SK-N-SH (cell line): ENCODE results near the gene GATB. TPM values are rescaled to one million over a fixed set of nuclear protein-coding genes. Genes with fewer than 3 reads are reported as not detected.

Source experiments
- CTCF ChIA-PET: fragments of 300-600, 350-600 bp; formaldehyde crosslinking; extraction: SDS; loops from one replicate; lab custom pipeline; 2021; lab: Yijun Ruan, JAX
- POLR2A ChIA-PET: fragments of 350-600 bp; sonication (Branson Sonifier 250); formaldehyde crosslinking; extraction: SDS; loops from one replicate; lab custom pipeline; 2020; ENCODE audit warnings: antibody characterized with exemption, inconsistent platforms; lab: Yijun Ruan, JAX
- DNase-seq: peaks from one replicate; pipeline ENCODE4 v3.0.0; 2012
- H2AFZ ChIP-seq: fragments of 200-600 bp; sonication (generic); 2 replicates; pipeline ENCODE4 v1.8.1; 2016; ENCODE audit warnings: antibody characterized with exemption, mild to moderate bottlenecking, low read depth
- H3F3A ChIP-seq: fragments of 200-600 bp; sonication (generic); replicated peaks from 2 replicates; pipeline ENCODE3; 2016; ENCODE audit warnings: antibody characterized with exemption, mild to moderate bottlenecking; ENCODE audit not compliant: insufficient read depth
- H3K27ac ChIP-seq, 2 experiments: fragments of 200-500 bp in 1 of 2; fragments of 200-600 bp in 1 of 2; sonication (Bioruptor generic) in 1 of 2; sonication (generic), shearing (Covaris generic) in 1 of 2; 2 replicates each; pipeline versions ENCODE4 v1.5.1 to v1.6.1; 2014 to 2016; ENCODE audit warnings: low read depth in 2 of 2, inconsistent platforms in 1 of 2, low read length in 1 of 2, mild to moderate bottlenecking in 1 of 2, mixed read lengths in 1 of 2
- H3K27me3 ChIP-seq: fragments of 200-600 bp; sonication (generic), shearing (Covaris generic); 2 replicates; pipeline ENCODE4 v1.6.1; 2016; ENCODE audit warnings: mixed run types; ENCODE audit not compliant: insufficient read depth
- H3K36me3 ChIP-seq, 2 experiments: fragments of 200-500 bp in 1 of 2; fragments of 200-600 bp in 1 of 2; sonication (Bioruptor generic) in 1 of 2; sonication (generic) in 1 of 2; replicated peaks in 1 of 2; 2 replicates each; pipeline versions ENCODE3 to v1.5.1; 2014 to 2016; ENCODE audit warnings: low read length in 1 of 2, mild to moderate bottlenecking in 1 of 2; ENCODE audit not compliant: insufficient read depth in 2 of 2, control insufficient read depth in 1 of 2
- H3K4me1 ChIP-seq, 2 experiments: fragments of 200-500 bp in 1 of 2; fragments of 200-600 bp in 1 of 2; sonication (Bioruptor generic) in 1 of 2; sonication (generic), shearing (Covaris generic) in 1 of 2; 2 replicates each; pipeline versions ENCODE4 v1.5.1 to v1.6.1; 2014 to 2016; ENCODE audit warnings: low read depth in 1 of 2, low read length in 1 of 2, mixed run types in 1 of 2; ENCODE audit not compliant: insufficient read depth in 2 of 2, control insufficient read depth in 1 of 2
- H3K4me2 ChIP-seq: fragments of 200-600 bp; sonication (generic), shearing (Covaris generic); 2 replicates; pipeline ENCODE4 v1.6.1; 2017; ENCODE audit warnings: mixed run types
- H3K4me3 ChIP-seq, 2 experiments: fragments of 200-500 bp in 1 of 2; fragments of 200-600 bp in 1 of 2; sonication (Bioruptor generic) in 1 of 2; sonication (generic), shearing (Covaris generic) in 1 of 2; 2 replicates each; pipeline versions ENCODE4 v1.5.1 to v1.8.1; 2014 to 2016; ENCODE audit warnings: low read depth in 2 of 2, inconsistent platforms in 1 of 2, low read length in 1 of 2, mild to moderate bottlenecking in 1 of 2, mixed read lengths in 1 of 2, moderate library complexity in 1 of 2
- H3K79me2 ChIP-seq: fragments of 200-600 bp; sonication (generic); 2 replicates; pipeline ENCODE4 v1.8.1; 2017; ENCODE audit warnings: mild to moderate bottlenecking; ENCODE audit not compliant: insufficient read depth
- H3K9ac ChIP-seq: fragments of 200-600 bp; sonication (generic); 2 replicates; pipeline ENCODE4 v1.6.1; 2017; ENCODE audit warnings: mixed run types
- H3K9me2 ChIP-seq: fragments of 200-600 bp; sonication (generic); 2 replicates; pipeline ENCODE4 v1.6.1; 2017; ENCODE audit warnings: mixed run types
- H3K9me3 ChIP-seq: fragments of 200-600 bp; sonication (generic); 2 replicates; pipeline ENCODE4 v1.6.1; 2017; ENCODE audit warnings: mixed run types, mild to moderate bottlenecking, moderate library complexity
- H4K20me1 ChIP-seq: fragments of 200-600 bp; sonication (generic); 2 replicates; pipeline ENCODE4 v1.6.1; 2017; ENCODE audit warnings: mild to moderate bottlenecking, mixed run types; ENCODE audit not compliant: insufficient read depth
- ELF1 ChIP-seq: IDR thresholded peaks from 2 replicates; pipeline ENCODE4 v1.4.0; 2012
- EP300 ChIP-seq, 2 experiments: IDR thresholded peaks; 2 replicates each; pipeline versions ENCODE4 v1.4.0 to v1.6.1; 2012; ENCODE audit warnings: borderline replicate concordance in 1 of 2, low read depth in 1 of 2, low read length in 1 of 2
- GABPA ChIP-seq: IDR thresholded peaks from 2 replicates; pipeline ENCODE4 v1.4.0; 2012; ENCODE audit warnings: low read depth, mild to moderate bottlenecking
- GATA2 ChIP-seq: sonication (generic); formaldehyde crosslinking; IDR thresholded peaks from 2 replicates; pipeline ENCODE4 v1.5.0; 2020; ENCODE audit warnings: mild to moderate bottlenecking, missing genetic modification reagents
- JUND ChIP-seq: IDR thresholded peaks from 2 replicates; pipeline ENCODE4 v1.4.0; 2012
- MAX ChIP-seq: IDR thresholded peaks from 2 replicates; pipeline ENCODE4 v1.4.0; 2012; ENCODE audit warnings: low read depth
- NFIC ChIP-seq: IDR thresholded peaks from 2 replicates; pipeline ENCODE4 v1.4.0; 2012; ENCODE audit warnings: borderline replicate concordance
- PBX3 ChIP-seq: IDR thresholded peaks from 2 replicates; pipeline ENCODE4; 2012
- RCOR1 ChIP-seq: fragments of 150-350 bp; IDR thresholded peaks from 2 replicates; pipeline ENCODE4 v1.6.1; 2017; ENCODE audit warnings: antibody characterized with exemption, low read length
- REST ChIP-seq: IDR thresholded peaks from 2 replicates; pipeline ENCODE4 v1.6.1; 2012; ENCODE audit warnings: mild to moderate bottlenecking, low read depth, low read length, moderate library complexity
- RFX5 ChIP-seq: IDR thresholded peaks from 2 replicates; pipeline ENCODE4 v1.6.1; 2012; ENCODE audit warnings: mild to moderate bottlenecking, improper control_type of control experiment, low read length
- SIN3A ChIP-seq: IDR thresholded peaks from 2 replicates; pipeline ENCODE4 v1.6.1; 2012; ENCODE audit warnings: low read depth, mild to moderate bottlenecking, low read length, moderate library complexity, borderline replicate concordance
- SMC3 ChIP-seq: IDR thresholded peaks from 2 replicates; pipeline ENCODE4 v1.6.1; 2012; ENCODE audit warnings: low read depth, low read length, improper control_type of control experiment
- TAF1 ChIP-seq: IDR thresholded peaks from 2 replicates; pipeline ENCODE4 v1.6.1; 2012; ENCODE audit warnings: low read depth, mild to moderate bottlenecking, low read length, moderate library complexity, borderline replicate concordance
- TCF12 ChIP-seq: IDR thresholded peaks from 2 replicates; pipeline ENCODE4 v1.4.0; 2012
- TEAD4 ChIP-seq: IDR thresholded peaks from 2 replicates; pipeline ENCODE4 v1.4.0; 2012; ENCODE audit warnings: mild to moderate bottlenecking, borderline replicate concordance; ENCODE audit not compliant: insufficient read depth
- USF1 ChIP-seq: IDR thresholded peaks from 2 replicates; pipeline ENCODE4 v1.4.0; 2012; ENCODE audit warnings: low read depth, borderline replicate concordance
- USF2 ChIP-seq: fragments of 150-350 bp; IDR thresholded peaks from 2 replicates; pipeline ENCODE4 v1.6.1; 2017; ENCODE audit warnings: antibody characterized with exemption, low read length, low read depth, borderline replicate concordance
- YY1 ChIP-seq: IDR thresholded peaks from 2 replicates; pipeline ENCODE4 v1.4.0; 2012; ENCODE audit warnings: low read depth, mild to moderate bottlenecking
- ZBTB33 ChIP-seq: IDR thresholded peaks from 2 replicates; pipeline ENCODE4 v1.4.0; 2012; ENCODE audit warnings: low read depth, borderline replicate concordance
- WGBS: methylation state at CpG from one replicate; pipeline ENCODE4 v1.1.6; 2017; ENCODE audit warnings: low lambda C conversion rate; 5-methylcytosine and 5-hydroxymethylcytosine counted together
- polyA plus RNA-seq, 3 experiments: library from polyadenylated mRNA; depleted of rRNA; stranded (reverse); fragments of >200 nt; gene quantifications; 2 replicates each; pipeline ENCODE4 v1.2.3, GENCODE V29; 2012

Gene GATB
- polyA plus RNA-seq, 1 of the 3 experiments (the other 2 are of a cell fraction), result 28.1 TPM

- no peaks in the 10 kb centered on the region for H3K9me2 ChIP-seq
- no peaks in the 10 kb centered on the region for H3K4me1 ChIP-seq
- H3K27me3 ChIP-seq, result no peaks in the 10 kb centered on the region
- H3K27ac ChIP-seq, result no peak overlapping the region
- no peak overlapping the region for H3K4me2 ChIP-seq
- no peaks in the 10 kb centered on the region for H3F3A ChIP-seq
- peaks cover 0 to 12% of the 10 kb centered on the region in 2 experiments for H3K36me3 ChIP-seq
- 98% methylated on average over 4 of the region's 4 CpGs for WGBS
- TF ChIP-seq REST, result no peak
- no peak for TF ChIP-seq SMC3
- no peak for TF ChIP-seq ELF1
- no peak for TF ChIP-seq RFX5
- no peak for TF ChIP-seq TAF1
- TF ChIP-seq GATA2 (CRISPR knock-in tag), result no peak
- TF ChIP-seq USF2, result no peak
- TF ChIP-seq JUND, result no peak
- no peak for TF ChIP-seq PBX3
- TF ChIP-seq USF1, result no peak
- no peak for TF ChIP-seq ZBTB33
- no peak for TF ChIP-seq MAX
- no peak for TF ChIP-seq TEAD4
- no peak for TF ChIP-seq NFIC
- no peak for TF ChIP-seq YY1
- no peak for TF ChIP-seq GABPA
- TF ChIP-seq EP300 (IDR thresholded peaks at IDR 0.05; ENCODE audit: borderline replicate concordance in 1 of 2, low read depth in 1 of 2, low read length in 1 of 2), result no peak
- TF ChIP-seq TCF12, result no peak
- TF ChIP-seq RCOR1, result no peak
- TF ChIP-seq SIN3A, result no peak
- no peak for DNase-seq
- no peak overlapping the region for H2AFZ ChIP-seq
- H3K9ac ChIP-seq, result no peak overlapping the region
- no peaks in the 10 kb centered on the region for H4K20me1 ChIP-seq
- CTCF ChIA-PET, result no interaction called here
- POLR2A ChIA-PET, result no interaction called here
- H3K4me3 ChIP-seq, result no peak overlapping the region
- no peaks in the 10 kb centered on the region for H3K9me3 ChIP-seq
- H3K79me2 ChIP-seq, result no peaks in the 10 kb centered on the region
Observed at GRCh38 chr4:151708100-151708499, 52.7 kb downstream of the GATB start.
